ENCODE data around the gene NPM3.

DNA sequence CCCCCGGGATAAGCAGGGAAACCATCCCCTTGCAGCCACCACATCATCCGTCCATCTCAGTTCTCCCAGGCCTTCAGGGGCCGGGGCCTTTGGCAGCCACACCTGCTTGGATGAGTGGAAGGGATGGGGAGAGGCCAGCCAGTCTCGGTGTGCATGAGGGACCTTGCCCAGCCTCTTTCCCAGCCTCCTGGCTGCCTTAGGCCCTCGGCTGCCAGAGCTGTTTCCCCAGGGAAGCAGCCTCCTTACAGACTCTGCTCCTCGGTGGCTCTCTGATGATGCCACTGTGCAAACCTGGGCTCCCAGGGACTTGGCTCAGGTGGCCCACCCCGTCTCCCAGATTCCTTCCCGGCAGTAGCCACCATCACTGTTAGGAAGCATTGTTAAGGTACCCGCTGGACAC is 22.0 kb downstream of the NPM3 start:
- TF ChIP-seq, protein P1, sequence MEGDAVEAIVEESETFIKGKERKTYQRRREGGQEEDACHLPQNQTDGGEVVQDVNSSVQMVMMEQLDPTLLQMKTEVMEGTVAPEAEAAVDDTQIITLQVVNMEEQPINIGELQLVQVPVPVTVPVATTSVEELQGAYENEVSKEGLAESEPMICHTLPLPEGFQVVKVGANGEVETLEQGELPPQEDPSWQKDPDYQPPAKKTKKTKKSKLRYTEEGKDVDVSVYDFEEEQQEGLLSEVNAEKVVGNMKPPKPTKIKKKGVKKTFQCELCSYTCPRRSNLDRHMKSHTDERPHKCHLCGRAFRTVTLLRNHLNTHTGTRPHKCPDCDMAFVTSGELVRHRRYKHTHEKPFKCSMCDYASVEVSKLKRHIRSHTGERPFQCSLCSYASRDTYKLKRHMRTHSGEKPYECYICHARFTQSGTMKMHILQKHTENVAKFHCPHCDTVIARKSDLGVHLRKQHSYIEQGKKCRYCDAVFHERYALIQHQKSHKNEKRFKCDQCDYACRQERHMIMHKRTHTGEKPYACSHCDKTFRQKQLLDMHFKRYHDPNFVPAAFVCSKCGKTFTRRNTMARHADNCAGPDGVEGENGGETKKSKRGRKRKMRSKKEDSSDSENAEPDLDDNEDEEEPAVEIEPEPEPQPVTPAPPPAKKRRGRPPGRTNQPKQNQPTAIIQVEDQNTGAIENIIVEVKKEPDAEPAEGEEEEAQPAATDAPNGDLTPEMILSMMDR (IDR thresholded peaks at IDR 0.05) = no peak
- TF ChIP-seq POLR2A (IDR thresholded peaks at IDR 0.05) = no peak
- TF ChIP-seq EP300 (IDR thresholded peaks at IDR 0.05) = no peak
- TF ChIP-seq POLR2AphosphoS5 (IDR thresholded peaks at IDR 0.05) = no peak

Data from sigmoid colon (tissue), 4 donors.